Measurements from ENCODE around the gene BICDL2.

DNA sequence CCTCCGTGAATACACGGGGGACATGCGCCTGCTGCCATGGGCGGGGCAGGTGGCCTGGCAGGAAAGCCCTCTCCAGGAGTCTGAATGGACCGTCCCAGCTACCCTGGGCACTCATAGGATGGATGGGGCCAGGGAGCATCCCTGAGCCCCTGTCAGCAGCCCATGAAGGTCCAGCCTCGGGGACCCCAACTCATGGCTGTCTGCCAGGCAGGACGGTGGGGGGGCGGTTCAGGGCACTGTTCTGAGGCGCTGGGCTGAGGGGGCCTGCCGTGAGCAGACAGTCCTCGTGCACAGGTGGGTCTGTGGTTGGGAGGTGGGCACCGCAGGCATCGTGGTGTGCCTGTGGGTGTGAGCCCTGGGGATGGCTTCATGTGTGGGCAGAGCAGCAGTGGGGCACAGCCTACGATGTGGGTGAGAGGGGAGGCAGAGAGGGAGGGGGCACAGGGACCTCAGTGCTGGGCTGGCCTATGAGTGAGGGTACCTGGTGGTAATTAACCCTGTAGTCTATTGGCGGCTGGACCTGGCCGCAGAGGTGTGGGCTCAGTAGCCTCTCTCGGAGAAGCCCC lies 50.0 kb downstream of the BICDL2 start:
- no peak for TF ChIP-seq FOXM1 (IDR thresholded peaks at IDR 0.05; ENCODE audit: borderline replicate concordance)
- TF ChIP-seq TARDBP (IDR thresholded peaks at IDR 0.05): no peak
- TF ChIP-seq BHLHE40 (IDR thresholded peaks at IDR 0.05; ENCODE audit: borderline replicate concordance): no peak
- TF ChIP-seq FOXK2 (IDR thresholded peaks at IDR 0.05): no peak
- TF ChIP-seq, protein P1, sequence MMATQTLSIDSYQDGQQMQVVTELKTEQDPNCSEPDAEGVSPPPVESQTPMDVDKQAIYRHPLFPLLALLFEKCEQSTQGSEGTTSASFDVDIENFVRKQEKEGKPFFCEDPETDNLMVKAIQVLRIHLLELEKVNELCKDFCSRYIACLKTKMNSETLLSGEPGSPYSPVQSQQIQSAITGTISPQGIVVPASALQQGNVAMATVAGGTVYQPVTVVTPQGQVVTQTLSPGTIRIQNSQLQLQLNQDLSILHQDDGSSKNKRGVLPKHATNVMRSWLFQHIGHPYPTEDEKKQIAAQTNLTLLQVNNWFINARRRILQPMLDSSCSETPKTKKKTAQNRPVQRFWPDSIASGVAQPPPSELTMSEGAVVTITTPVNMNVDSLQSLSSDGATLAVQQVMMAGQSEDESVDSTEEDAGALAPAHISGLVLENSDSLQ (IDR thresholded peaks at IDR 0.05): no peak
- TF ChIP-seq ZNF384 (IDR thresholded peaks at IDR 0.05): no peak
- no peak for TF ChIP-seq NFRKB (IDR thresholded peaks at IDR 0.05)
- no peak for TF ChIP-seq ARNT (IDR thresholded peaks at IDR 0.05)
- no peak for TF ChIP-seq ELF4 (IDR thresholded peaks at IDR 0.05)
- TF ChIP-seq SP1 (IDR thresholded peaks at IDR 0.05): no peak
- TF ChIP-seq HDGF (IDR thresholded peaks at IDR 0.05; ENCODE audit: borderline replicate concordance): no peak
- TF ChIP-seq FOXA1 (IDR thresholded peaks at IDR 0.05): no peak
- TF ChIP-seq SUZ12 (IDR thresholded peaks at IDR 0.05): no peak
- no peak for TF ChIP-seq LEF1 (IDR thresholded peaks at IDR 0.05; ENCODE audit: borderline replicate concordance)
